Neural cell (in vitro differentiated cells): ENCODE data around the gene CFAP47. TPM values are rescaled to one million over a fixed set of nuclear protein-coding genes. Genes with fewer than 3 reads are reported as not detected.

ENCODE experiments used
- H2AFZ ChIP-seq: fragments of 200-600, 300-800 bp; sonication (generic), shearing (Covaris generic); 2 replicates; pipeline ENCODE4 v1.6.0; 2014; ENCODE audit warnings: low read depth, mild to moderate bottlenecking, antibody characterized with exemption, low read length, moderate library complexity
- H3F3A ChIP-seq: fragments of 200-600 bp; shearing (Covaris generic); 2 replicates; pipeline ENCODE4 v1.6.1; 2016; ENCODE audit warnings: mild to moderate bottlenecking, moderate library complexity, mixed read lengths, antibody characterized with exemption, low read length; ENCODE audit not compliant: insufficient read depth, poor library complexity, severe bottlenecking
- H3K27ac ChIP-seq: fragments of 200-600, 300-800 bp; sonication (generic), shearing (Covaris generic); 2 replicates; pipeline ENCODE4 v1.5.1; 2014; ENCODE audit warnings: mild to moderate bottlenecking, low read length, moderate library complexity
- H3K27me3 ChIP-seq: fragments of 300-800, 200-600 bp; sonication (generic), shearing (Covaris generic); 2 replicates; pipeline ENCODE4 v1.6.0; 2014; ENCODE audit warnings: mild to moderate bottlenecking, low read depth, low read length, moderate library complexity; ENCODE audit not compliant: insufficient read depth
- H3K36me3 ChIP-seq: fragments of 300-800, 200-600 bp; sonication (generic), shearing (Covaris generic); 2 replicates; pipeline ENCODE4 v1.5.1; 2014; ENCODE audit warnings: mild to moderate bottlenecking, antibody characterized with exemption, low read length, moderate library complexity; ENCODE audit not compliant: insufficient read depth
- H3K4me2 ChIP-seq: fragments of 300-800, 200-600 bp; sonication (generic), shearing (Covaris generic); 2 replicates; pipeline ENCODE4 v1.6.0; 2014; ENCODE audit warnings: mild to moderate bottlenecking, low read length
- H3K4me3 ChIP-seq: fragments of 300-800, 200-600 bp; sonication (generic), shearing (Covaris generic); 2 replicates; pipeline ENCODE4 v1.5.1; 2014; ENCODE audit warnings: mild to moderate bottlenecking, low read length, moderate library complexity
- H3K79me2 ChIP-seq: fragments of 200-600 bp; shearing (Covaris generic); replicated peaks from 2 replicates; pipeline ENCODE4 v1.6.0; 2014; ENCODE audit warnings: mild to moderate bottlenecking, low read length, moderate library complexity; ENCODE audit not compliant: insufficient read depth
- H3K9ac ChIP-seq: fragments of 300-800, 200-600 bp; sonication (generic), shearing (Covaris generic); 2 replicates; pipeline ENCODE4 v1.6.1; 2016; ENCODE audit warnings: mild to moderate bottlenecking, low read length, mixed read lengths
- H3K9me2 ChIP-seq: fragments of 200-600 bp; shearing (Covaris generic); 2 replicates; pipeline ENCODE4 v1.6.1; 2016; ENCODE audit warnings: mild to moderate bottlenecking, low read length, mixed read lengths; ENCODE audit not compliant: insufficient read depth
- H3K9me3 ChIP-seq: fragments of 200-600, 300-800 bp; sonication (generic), shearing (Covaris generic); 2 replicates; pipeline ENCODE4 v1.6.1; 2016; ENCODE audit warnings: mild to moderate bottlenecking, mixed run types, low read length, moderate library complexity, mixed read lengths
- H4K20me1 ChIP-seq: fragments of 200-600 bp; shearing (Covaris generic); 2 replicates; pipeline ENCODE4 v1.6.1; 2016; ENCODE audit warnings: mild to moderate bottlenecking, mixed run types; ENCODE audit not compliant: insufficient read depth
- EP300 ChIP-seq: fragments of 450-650 bp; conservative IDR thresholded peaks from 2 replicates; pipeline ENCODE4 v1.6.1; 2014; ENCODE audit warnings: antibody characterized with exemption, mild to moderate bottlenecking, moderate library complexity; ENCODE audit not compliant: poor library complexity, severe bottlenecking
- EZH2 ChIP-seq: fragments of 200-600, 300-800 bp; shearing (Covaris generic), sonication (generic); IDR thresholded peaks from 2 replicates; pipeline ENCODE4 v1.6.1; 2014; ENCODE audit warnings: antibody characterized with exemption, low read length, borderline replicate concordance, mild to moderate bottlenecking; ENCODE audit not compliant: insufficient read depth, poor library complexity, severe bottlenecking
- MXI1 ChIP-seq: fragments of 450-650 bp; conservative IDR thresholded peaks from 2 replicates; pipeline ENCODE4 v1.6.1; 2014; ENCODE audit warnings: antibody characterized with exemption, mild to moderate bottlenecking; ENCODE audit not compliant: poor library complexity, severe bottlenecking
- POLR2AphosphoS5 ChIP-seq: IDR thresholded peaks from 2 replicates; pipeline ENCODE4 v1.6.1; 2012
- RAD21 ChIP-seq: fragments of 450-650 bp; conservative IDR thresholded peaks from 2 replicates; pipeline ENCODE4 v1.6.1; 2014; ENCODE audit warnings: antibody characterized with exemption, mild to moderate bottlenecking, moderate library complexity
- SMC3 ChIP-seq: fragments of 450-650 bp; conservative IDR thresholded peaks from 2 replicates; pipeline ENCODE4 v1.6.1; 2014; ENCODE audit warnings: antibody characterized with exemption, mild to moderate bottlenecking, moderate library complexity; ENCODE audit not compliant: poor library complexity
- TAF1 ChIP-seq: IDR thresholded peaks from 2 replicates; pipeline ENCODE4 v1.6.1; 2012; ENCODE audit warnings: low read depth
- polyA plus RNA-seq: library from polyadenylated mRNA; depleted of rRNA; stranded (reverse); fragments of >200 nt; gene quantifications from 2 replicates; pipeline ENCODE4 v1.2.3, GENCODE V29; 2014
- TF ChIP-seq, protein P1 (sequence below): IDR thresholded peaks from 2 replicates; pipeline ENCODE4 v1.6.1; 2012; ENCODE audit warnings: borderline replicate concordance
- TF ChIP-seq, protein P2 (sequence below): fragments of 450-650 bp; IDR thresholded peaks from 2 replicates; pipeline ENCODE4 v1.5.1; 2014; ENCODE audit warnings: antibody characterized with exemption, mild to moderate bottlenecking, moderate library complexity; ENCODE audit not compliant: poor library complexity, severe bottlenecking

The CFAP47 gene
- polyA plus RNA-seq, 1 donor from 2014 or later: not detected

DNA sequence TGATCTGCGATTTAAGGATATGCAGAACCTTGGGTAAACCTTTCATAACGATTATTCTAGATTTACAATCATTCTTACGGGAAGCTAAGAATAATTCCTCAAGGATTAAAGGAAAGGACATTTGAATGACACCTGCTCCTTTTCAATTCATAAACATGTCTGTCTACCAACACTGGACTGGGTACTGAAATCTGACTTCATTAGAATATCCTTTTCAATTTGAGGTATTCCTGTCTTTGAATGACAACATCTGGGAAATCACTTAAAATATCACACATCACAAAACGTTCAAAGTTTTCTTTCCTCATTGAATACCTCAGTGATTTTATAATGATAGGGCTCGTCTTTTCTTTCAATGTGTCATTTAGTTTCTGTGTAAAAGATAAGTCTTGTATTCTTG is 87.7 kb downstream of the CFAP47 start:
- H3K9me3 ChIP-seq: no peaks in the 10 kb centered on the region
- no peaks in the 10 kb centered on the region for H3F3A ChIP-seq
- H3K27ac ChIP-seq: no peak overlapping the region
- TF ChIP-seq, protein P1, sequence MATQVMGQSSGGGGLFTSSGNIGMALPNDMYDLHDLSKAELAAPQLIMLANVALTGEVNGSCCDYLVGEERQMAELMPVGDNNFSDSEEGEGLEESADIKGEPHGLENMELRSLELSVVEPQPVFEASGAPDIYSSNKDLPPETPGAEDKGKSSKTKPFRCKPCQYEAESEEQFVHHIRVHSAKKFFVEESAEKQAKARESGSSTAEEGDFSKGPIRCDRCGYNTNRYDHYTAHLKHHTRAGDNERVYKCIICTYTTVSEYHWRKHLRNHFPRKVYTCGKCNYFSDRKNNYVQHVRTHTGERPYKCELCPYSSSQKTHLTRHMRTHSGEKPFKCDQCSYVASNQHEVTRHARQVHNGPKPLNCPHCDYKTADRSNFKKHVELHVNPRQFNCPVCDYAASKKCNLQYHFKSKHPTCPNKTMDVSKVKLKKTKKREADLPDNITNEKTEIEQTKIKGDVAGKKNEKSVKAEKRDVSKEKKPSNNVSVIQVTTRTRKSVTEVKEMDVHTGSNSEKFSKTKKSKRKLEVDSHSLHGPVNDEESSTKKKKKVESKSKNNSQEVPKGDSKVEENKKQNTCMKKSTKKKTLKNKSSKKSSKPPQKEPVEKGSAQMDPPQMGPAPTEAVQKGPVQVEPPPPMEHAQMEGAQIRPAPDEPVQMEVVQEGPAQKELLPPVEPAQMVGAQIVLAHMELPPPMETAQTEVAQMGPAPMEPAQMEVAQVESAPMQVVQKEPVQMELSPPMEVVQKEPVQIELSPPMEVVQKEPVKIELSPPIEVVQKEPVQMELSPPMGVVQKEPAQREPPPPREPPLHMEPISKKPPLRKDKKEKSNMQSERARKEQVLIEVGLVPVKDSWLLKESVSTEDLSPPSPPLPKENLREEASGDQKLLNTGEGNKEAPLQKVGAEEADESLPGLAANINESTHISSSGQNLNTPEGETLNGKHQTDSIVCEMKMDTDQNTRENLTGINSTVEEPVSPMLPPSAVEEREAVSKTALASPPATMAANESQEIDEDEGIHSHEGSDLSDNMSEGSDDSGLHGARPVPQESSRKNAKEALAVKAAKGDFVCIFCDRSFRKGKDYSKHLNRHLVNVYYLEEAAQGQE: peak; percentile 57
- TF ChIP-seq POLR2AphosphoS5: no peak
- TF ChIP-seq MXI1: no peak
- TF ChIP-seq TAF1: no peak
- TF ChIP-seq SMC3: no peak
- no peak for TF ChIP-seq RAD21
- TF ChIP-seq EP300: peak; percentile 52
- TF ChIP-seq EZH2: no peak
- TF ChIP-seq, protein P2, sequence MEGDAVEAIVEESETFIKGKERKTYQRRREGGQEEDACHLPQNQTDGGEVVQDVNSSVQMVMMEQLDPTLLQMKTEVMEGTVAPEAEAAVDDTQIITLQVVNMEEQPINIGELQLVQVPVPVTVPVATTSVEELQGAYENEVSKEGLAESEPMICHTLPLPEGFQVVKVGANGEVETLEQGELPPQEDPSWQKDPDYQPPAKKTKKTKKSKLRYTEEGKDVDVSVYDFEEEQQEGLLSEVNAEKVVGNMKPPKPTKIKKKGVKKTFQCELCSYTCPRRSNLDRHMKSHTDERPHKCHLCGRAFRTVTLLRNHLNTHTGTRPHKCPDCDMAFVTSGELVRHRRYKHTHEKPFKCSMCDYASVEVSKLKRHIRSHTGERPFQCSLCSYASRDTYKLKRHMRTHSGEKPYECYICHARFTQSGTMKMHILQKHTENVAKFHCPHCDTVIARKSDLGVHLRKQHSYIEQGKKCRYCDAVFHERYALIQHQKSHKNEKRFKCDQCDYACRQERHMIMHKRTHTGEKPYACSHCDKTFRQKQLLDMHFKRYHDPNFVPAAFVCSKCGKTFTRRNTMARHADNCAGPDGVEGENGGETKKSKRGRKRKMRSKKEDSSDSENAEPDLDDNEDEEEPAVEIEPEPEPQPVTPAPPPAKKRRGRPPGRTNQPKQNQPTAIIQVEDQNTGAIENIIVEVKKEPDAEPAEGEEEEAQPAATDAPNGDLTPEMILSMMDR: no peak
- no peaks in the 10 kb centered on the region for H3K27me3 ChIP-seq
- H3K9ac ChIP-seq: no peak overlapping the region
- H4K20me1 ChIP-seq: no peaks in the 10 kb centered on the region
- H2AFZ ChIP-seq: no peak overlapping the region
- H3K4me3 ChIP-seq: no peak overlapping the region
- H3K79me2 ChIP-seq: no peaks in the 10 kb centered on the region
- H3K36me3 ChIP-seq: no peaks in the 10 kb centered on the region
- H3K4me2 ChIP-seq: no peak overlapping the region
- no peaks in the 10 kb centered on the region for H3K9me2 ChIP-seq

DNA sequence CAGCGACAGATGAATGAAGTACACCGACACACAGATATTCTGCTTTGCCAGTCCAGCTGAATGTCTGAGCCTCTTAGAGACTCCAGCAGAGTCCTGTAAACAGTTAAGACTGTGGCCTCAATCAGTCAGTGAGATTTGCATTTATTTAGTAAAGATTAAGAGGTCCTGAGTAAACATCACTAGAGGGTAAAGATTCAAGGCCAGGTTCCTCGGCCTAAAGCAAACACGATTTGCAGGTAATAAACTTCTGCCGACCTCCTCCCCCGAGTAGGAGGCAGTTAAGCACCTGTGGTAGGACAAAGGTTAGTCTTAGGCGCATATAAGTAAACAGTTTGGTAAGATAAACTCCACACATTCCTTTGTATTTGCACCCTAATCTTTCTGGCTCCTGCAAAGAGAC is 99.6 kb downstream of the CFAP47 start:
- TF ChIP-seq, protein P1: no peak
- no peak for TF ChIP-seq MXI1
- no peak for TF ChIP-seq EZH2
- TF ChIP-seq, protein P2: no peak
- TF ChIP-seq RAD21: no peak
- no peak for TF ChIP-seq EP300
- no peak for TF ChIP-seq TAF1
- TF ChIP-seq POLR2AphosphoS5: no peak
- TF ChIP-seq SMC3: no peak
- H3K27ac ChIP-seq: no peak overlapping the region
- no peak overlapping the region for H3K4me2 ChIP-seq
- H2AFZ ChIP-seq: no peak overlapping the region
- H3K9ac ChIP-seq: no peak overlapping the region
- no peaks in the 10 kb centered on the region for H3K9me3 ChIP-seq
- no peaks in the 10 kb centered on the region for H3K79me2 ChIP-seq
- H3K4me3 ChIP-seq: no peak overlapping the region
- no peaks in the 10 kb centered on the region for H3K36me3 ChIP-seq
- no peaks in the 10 kb centered on the region for H4K20me1 ChIP-seq
- H3K9me2 ChIP-seq: no peaks in the 10 kb centered on the region
- H3F3A ChIP-seq: no peaks in the 10 kb centered on the region
- H3K27me3 ChIP-seq: no peaks in the 10 kb centered on the region
